ENCODE data around the gene LRRN2.

GRCh38 chr1:204709021-204709420 lies 23.5 kb upstream of the LRRN2 start:
- TF ChIP-seq CTCF (IDR thresholded peaks at IDR 0.05) (no peak), TEAD4 (CRISPR knock-in tag; IDR thresholded peaks at IDR 0.05) (no peak)

Measured in WTC11 (cell line).